ENCODE data around the gene EEPD1.

EEPD1 gene

DNA sequence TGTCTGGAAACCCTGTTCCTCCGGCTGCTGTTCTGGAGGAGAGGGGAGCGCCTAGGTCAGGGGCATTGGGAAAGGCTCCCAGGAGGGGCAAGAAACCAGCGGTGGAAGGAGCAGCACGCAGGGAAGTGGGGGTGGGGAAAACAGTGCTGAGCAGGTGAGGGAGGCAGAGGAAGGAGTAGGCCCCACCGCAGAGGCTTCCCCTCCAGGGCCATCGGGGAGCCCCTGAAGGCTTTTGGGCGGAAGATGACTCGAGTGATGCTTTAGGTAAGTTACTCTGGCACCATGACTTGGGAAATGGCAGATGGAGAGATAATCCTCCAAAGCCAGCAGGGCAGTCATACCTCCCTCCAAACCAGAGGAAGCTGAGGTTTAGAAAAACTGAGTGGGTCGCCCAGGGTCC, 130.1 kb downstream of the EEPD1 start:
- DNase-seq: no peak

DNA sequence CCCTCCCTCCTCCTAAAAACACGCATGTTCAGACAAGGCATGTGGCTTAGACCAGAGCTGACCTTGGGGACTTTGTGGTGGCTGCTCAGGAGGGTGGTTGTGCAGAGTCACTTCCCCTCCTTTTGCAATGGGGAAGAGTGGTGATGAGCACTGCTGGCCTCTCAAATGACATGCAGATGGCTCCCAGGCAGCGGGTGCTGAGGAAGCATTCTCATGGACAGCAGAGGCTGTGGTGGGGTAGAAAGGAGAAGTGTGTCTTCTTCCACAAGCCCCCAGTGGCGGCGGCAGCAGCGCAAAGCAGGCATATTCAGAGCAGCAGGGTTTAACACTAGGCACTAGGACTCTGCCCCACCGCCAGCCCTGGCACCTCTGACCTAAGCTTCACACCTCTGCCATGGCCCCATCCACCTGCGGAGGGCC, 130.7 kb downstream of the EEPD1 start:
- DNase-seq: peak; percentile 50

DNA sequence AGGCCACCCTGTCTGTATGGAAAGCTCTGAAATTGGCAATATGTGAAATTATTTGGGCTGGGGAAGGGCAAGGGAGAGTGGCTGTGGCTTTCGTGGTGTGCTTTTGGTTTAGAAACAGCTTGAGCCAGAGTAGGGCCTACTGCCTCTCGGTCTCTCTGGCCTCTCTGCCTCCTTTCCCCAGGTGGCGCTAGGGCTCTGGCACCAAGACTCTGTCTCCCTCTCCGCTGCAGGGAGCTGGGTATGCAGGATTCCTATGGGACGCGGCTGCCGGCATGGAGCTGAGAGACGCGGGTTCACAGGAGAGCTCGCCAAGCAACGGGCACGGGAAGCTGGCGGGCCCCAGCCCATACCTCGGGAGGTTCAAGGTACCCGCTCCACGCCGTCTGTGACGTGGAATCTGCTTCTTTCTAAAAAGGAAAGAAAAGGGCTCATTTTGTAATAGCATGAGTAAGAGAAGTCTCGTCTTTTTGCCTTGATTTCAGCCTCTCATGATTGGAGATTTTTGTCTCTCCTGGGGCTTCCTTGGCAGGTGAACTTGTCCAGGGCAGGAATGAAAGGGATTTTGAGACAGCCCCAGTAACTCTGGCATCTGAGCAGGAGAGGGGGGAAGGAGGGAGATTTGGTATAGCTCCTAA, 131.5 kb downstream of the EEPD1 start:
- peak; percentile 16 for DNase-seq

DNA sequence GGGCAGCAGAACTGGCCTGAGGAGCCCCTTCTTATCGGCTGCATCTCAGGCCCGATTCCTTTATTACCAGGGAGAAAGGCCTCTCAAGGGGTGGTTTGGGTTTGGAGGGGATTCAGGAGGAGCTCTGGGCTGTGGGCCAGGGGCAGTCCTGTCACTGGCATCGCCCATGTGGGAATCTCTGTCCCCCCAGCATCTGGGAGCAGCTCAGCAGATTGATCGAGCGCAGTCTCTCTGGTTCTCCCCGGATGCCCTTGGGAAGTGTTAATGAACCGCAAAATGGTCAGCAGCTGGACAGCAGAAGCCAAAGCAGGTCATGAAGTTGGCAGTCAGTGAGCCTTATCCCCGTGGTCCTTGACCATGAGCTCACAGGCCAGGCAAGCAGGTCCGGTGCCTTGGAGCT, 132.2 kb downstream of the EEPD1 start:
- no peak for DNase-seq

DNA sequence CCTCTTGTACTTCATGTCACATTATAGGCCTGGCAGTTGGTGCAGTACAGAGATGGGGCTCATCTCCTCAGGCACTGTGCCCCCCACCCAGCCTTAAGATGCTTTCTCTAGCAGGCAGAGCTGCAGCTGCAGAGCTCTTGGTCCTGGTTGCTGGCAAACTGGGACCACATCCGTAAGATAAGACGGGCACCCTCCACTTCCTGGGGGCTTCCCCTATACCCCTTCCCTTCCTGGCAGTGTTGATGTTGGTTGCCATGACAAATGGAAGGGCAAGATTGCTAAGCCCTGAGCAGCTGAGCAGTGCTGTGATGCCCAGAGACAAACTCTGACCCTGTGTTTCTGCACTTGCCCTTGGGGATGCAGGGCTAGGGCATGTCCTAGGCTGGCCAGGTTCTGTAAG, 133.2 kb downstream of the EEPD1 start:
- DNase-seq: no peak

DNA sequence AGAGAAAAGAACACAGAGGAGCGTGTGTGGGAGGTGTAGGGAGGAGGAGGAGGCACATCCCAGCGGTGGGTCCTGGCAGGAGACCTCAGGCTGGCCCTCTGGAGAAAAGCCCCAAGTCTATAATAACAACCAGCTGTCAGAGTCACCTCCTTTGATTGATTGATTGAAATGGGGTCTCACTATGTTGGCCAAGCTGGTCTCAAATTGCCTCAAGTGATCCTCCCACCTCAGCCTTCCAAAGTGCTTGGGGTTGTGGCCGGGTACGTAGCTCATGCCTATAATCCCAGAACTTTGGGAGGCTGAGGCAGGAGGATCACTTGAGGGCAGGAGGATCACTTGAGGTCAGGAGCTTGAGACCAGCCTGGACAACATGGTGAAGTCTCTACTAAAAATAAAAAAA, 133.6 kb downstream of the EEPD1 start:
- DNase-seq: no peak

DNA sequence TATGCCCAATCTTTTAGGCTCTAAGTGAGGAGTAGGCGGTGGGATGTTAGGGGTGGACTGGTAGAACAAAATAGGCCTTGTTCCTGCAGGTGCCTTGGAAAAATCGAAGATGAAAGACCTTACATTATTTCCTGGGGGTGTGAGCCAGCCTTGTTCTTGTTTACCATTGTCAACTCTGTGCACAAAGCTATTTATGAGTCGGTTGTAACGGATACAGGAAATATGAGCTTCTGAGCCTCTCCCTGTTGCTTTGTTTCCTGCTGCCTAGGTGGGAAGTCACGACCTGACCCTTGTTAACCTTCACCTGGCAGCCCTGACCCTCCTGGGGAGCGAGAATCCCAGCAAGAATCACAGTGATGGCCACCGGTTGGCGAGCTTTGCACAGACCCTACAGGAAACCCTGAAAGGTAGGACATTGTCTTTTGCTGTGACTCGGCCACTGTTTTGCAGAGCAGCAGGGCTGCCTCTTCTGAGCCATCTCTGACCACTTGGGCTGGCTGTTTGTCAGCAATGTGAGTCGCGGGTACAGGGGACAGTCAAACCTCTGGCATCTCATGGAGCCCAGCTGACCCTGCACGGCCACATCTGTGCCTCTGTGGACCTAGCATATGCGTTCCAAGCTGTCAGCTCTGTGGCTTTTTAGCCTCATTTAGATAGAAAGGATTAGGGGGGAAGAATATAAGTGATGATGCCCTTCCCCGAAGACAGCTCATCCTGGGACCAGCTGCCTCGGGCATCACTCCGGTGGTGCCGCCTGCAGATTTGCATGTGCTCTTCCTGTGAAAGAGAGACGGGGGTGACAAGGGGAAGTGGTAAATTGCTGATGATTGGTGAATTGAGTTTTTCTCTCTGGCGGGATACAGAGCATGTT, 134.6 kb downstream of the EEPD1 start:
- DNase-seq: no peak

DNA sequence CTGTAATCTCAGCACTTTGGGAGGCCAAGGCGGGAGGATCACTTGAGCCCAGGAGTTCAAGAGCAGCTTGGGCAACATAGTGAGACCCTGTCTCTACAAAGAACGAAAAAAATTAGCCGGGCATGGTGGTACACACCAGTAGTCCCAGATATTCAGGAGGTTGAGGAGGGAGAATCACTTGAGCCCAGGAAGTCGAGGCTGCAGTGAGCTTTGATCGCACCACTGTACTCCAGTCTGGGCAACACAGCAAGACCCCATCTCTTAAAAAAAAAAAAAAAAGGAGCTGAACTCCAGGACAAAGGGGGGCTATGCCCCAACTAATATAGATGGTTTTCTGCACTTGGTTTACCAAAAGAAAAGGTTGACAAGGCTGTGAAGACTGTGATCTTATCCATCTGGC, 135.4 kb downstream of the EEPD1 start:
- no peak for DNase-seq

DNA sequence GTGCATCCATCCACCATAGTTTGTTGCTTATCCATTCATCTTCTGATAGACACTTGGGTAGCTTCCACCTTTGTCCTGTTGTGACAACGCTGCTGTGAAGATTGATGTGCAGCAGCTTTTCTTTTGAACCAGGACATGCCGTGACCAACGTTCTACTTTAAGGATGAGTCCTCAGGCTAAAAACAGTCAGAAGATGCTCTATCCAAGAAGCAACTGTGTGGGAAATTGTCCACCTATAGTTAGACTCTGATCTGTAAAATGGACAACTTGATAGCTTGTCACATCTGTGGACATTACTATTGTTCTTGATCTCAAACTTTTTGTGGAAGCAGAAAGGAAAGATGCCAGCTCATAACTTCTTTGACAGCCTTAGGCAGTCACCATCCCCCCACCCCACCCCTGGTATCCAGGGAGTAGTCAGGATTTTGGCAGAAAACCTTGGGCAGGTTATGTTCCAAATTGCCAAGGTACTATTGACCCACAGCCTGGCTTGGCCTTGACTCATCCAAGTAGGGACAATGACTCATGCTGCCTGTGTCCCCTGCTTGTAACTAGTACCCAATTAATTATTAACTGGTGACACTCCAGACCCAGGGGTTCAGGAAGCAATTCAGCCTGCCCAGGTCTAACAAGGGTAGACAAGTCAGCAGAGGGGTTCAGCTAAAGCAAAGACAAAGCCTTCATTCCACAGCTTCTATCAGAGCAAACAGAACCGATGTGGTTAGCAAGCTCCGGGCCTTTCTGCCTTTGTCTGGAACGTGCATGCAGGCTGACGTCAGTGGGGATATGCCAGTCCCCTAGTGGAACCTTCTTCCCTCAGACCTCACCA, 137.0 kb downstream of the EEPD1 start:
- no peak for DNase-seq

DNA sequence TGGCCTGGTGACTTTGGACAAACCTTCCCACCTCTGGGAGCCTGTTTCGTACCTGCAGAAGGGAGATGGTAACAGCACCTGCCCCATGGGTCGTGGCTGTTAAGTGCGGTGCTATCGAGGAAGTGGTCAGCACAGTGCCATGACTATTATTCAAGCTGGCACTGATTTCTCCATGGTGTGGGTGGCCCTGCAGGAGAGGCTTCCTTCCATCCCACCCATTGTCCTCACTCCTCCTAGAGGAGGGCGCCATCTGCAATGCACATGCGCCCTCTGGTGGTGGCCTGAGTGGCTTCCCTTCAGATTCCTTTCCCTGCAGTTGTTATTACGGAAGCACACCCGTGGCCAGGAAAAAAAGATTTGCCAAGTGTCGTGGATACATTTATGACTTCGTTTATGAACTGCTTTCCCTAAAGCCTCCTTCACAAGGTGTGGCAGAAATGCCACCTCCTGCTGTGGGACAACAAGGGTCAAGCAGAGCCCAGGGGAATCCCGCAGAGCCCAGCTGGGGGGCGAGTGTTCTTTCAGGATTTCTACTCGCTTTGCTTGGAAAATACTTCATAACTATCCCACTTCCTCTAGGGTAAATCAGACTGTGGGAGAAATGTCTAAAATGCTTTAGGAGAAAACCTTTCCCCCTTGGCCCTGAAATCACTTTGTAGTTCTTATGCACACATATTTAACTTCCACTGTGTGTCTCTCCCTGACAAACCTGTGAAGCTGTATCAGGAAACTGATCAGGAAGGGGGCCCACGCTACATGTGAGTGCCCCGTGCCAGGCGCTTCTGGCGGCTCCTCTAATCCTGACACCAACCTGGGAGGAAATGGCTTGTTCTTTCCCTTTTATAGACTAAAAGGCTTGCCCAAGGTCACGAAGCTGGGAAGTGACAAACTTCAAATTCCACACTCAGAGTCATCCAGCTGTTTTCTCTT, 138.6 kb downstream of the EEPD1 start:
- DNase-seq: peak; percentile 91

DNA sequence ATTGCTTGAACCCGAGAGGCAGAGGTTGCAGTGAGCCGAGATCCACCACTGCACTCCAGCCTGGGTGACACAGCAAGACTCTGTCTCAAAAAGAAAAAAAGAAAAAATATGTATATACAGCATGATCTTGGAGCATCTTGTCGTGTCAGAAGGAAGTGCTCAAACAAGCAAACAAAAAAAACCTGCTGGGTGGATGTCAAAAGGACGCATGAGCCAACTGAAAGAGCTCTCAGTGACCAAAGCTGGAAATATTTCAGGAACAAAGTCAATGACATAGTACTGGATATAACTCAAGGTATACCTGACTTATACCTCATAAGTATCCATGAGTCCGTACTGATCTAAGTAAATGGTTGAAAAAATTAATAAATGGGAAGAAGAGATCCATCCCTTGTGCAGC, 142.0 kb downstream of the EEPD1 start:
- no peak for DNase-seq

DNA sequence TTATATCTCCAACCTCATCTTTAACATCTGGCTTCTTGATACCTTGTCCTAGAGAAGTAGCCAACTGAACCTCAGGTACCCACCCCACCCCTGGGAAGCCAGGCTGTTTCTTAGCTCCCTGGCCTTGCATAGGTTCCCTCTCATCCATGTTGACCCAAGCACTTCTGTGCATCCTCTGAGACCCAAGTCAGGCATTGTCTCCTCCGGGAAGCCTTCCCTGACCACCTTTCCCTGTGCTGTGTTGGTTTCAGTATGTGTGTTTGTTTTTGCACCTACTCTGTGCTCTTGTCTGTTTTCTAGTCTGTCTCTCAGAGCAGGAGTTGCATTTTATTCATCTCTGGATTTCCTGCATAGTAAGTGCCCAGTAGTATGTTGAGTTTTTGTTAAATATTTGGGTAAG, 143.2 kb downstream of the EEPD1 start:
- no peak for DNase-seq

DNA sequence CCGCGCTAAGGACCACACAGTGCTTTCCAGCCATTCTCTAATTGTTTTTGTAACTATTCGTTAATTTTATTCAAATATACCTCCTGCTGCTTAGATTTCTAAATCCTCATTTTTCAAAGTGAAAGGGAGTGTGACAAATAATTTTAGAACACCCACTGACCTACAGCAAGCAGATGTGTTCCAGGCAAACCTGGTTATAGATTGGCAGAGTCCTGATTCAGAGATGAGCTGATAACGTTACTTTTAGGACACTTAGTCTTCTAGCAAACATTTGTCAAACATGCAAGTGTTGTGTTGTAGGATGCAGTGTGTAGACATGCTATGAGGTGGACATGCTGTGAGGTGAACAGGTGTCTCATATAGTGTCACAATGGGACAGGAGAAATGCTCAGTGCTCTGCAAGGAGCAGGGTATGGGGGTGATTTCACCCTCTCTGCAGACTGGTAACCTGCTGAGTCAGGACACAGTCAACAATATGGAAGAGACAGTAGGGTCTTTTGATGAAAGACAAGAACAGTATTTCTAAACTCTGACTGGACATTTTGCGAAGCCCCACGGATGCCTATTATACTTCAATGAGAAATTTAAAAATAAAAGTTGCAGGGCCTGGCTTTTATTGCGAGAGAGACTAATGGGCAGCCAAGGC, 144.4 kb downstream of the EEPD1 start:
- DNase-seq: no peak

DNA sequence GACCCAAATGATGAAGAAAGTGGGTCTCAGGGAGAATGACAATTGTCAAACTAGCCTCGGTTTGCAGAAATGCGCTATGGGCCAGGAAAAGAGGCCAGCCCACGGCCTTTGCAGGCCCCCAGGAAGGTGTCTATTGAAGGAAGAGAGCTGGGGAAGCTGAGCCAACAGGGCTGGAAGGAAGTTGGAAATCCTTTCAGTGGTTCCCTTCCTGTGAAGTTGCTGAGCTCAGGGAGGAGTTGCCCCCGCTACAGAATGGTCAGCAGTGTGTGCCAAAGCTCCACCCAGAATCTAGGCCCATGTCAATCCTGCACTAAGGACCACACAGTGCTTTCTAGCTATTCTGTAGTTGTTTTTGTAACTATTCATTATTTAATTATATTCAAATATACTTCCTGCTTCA, 145.1 kb downstream of the EEPD1 start:
- DNase-seq: no peak

DNA sequence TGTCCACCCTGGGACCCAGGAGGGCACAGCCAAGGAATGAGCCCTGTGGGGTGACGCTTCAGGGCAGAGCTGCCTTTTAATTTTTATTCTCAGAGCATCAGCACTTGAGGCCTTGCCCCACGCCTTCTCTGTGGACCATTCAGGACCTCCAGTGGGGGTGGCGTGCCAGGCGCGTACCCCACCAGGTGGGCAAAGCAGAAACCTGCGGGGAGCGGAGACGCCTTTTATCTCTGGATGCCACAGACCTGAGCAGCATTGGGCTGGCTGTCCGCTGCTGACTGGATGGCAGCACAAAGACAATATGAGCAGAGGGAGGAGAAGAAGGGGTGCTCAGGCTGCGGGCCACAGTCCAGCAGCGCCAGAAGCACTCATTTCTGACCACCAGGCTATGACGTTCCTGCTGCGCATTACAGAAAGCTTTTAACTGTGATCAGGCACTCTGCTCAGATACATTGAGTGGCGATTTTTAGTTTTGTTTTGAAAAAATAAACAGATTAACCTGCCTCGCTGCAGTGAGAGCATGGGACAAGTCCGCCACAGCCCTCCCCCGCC, 146.2 kb downstream of the EEPD1 start:
- DNase-seq: no peak

DNA sequence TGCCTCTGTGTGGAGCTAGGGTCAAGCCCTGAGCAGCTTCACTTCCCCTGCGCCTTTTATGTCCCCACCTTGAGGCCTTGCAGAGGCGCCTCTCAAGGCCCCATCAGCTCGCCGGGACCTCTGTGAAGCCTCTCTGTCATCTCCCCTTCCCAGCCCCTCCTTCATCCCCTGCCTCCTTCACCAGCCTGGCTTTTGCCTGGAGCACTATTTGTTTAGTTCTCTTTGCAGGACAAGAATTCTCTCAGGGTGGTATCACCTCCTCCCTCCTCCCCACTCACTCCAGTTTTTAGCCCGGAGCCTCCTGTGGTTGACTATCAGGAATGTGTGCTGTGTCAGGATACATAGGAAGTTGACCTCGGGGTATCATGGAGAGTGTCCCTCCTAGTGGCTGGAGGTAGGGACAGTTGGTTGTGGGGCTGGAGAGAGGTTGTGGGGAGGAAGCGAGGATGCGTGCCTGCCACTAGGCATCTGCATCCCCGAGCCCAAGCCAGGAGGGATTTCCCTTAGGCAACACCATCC, 146.8 kb downstream of the EEPD1 start:
- DNase-seq: no peak

DNA sequence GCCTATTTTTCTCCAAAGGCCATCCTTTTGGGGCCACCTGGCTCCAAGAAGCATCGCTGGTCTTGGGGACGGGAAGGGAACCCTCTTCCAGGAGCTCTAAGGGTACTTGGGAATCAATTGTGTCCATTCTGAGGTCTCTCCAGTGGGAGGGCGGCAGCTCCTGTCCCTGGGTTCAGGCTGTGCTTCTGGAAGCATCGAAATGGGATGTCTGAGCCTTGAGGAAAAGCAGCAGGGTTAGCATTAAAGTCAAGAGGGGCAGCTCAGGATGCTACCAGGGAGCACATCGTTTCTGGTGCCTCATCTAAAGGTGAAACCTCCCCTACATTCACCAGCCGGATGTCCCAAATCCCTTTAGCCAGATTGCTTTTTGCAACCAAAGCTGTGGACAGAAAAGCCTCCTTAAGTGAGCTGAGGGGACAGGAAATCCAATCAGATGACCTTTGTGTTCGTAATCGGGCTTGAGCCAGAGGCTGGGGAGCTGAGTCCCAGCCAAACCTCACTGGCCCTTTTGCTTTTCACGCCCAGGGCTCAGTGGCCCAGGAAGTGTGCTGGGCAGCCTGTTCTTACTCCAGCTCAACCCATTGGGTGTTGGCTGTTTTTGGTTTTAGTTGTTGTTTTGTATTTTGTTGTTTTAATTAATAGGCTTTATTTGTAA, 147.8 kb downstream of the EEPD1 start:
- no peak for DNase-seq

DNA sequence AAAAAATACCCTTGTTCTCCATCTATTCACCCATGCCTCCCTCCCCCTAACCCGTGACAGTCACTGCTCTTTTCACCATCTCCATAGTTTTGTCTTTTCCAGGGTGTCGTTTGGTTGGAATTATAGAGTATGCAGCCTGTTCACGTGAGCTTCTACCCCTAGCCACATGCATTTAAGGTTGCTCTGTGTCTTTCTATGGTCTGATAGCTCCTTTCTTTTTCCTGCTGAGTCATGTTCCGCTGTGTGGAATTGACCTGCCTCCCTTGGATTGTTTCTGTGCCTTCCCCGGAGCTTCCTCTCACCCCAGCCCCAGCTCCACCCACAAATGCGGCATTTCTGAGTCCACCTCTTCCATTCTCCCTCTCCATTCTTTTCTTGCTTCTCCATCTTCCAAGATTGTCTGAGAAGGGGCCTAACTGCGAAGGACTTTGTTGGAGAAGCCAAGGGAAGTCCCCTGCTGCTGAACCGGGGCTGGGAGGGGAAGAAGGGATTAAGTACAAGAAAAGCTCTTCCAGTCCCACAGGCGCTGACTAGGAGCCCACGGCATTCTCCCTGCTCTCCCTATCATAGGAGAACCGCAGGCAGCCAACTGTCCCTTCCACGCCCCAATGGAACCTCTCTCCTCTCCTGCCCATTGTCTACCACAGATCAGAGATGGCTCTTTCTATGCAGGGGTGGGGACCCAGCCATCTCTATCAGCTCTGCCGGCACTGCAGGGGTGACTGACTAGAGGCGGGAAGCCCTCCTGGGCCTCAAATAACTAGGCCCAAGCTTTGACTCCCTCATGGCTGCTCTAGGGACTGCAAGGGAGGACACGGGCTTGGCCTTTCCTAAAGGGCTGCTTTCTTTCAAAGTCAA, 149.1 kb downstream of the EEPD1 start:
- DNase-seq: no peak

DNA sequence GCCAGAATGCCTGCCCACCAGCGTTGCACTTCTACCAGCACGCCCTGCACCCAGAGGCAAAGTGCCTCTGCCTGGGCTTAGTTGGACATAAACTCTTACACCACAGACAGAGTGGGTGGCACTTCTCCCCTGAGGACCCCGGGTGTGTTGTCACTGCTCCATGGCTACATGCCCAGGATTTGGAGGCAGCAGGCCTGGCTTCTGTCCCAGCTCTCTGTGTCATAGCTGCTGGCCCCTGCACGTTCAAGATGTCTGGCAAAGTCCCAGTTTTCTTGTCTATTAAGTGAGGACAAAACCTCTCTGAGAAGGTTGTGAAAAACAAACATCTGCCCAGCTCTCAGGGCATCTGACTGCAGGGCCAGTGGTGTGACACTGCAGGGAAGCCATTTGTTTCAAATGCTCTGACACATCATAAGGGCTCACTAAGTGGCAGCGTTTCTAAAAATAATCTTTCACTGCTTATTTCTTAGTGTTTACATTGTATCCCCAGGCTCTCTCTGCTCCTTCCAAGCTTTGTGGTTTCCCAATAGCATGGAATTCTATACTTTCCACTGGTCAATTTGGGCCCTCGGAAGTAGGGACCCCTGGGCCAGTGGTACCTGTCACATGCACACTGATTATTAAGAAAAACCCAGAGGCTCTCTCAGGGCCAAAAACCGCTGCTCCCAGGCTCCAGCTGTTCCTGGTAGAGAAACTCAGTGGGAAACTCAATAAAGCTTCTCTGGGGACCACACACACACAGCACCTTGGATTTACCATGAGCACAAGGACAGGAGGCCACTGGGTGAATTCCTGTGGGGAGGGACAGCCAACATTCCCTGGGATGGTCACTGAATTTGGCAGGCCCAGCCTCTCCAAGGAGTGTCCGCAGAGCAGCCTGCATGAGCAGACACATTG, 150.4 kb downstream of the EEPD1 start:
- DNase-seq: peak; percentile 77

Data from right hindlimb (tissue), 1 donor.